H9 (cell line): ENCODE results near the gene EPHB3. TPM values are rescaled to one million over a fixed set of nuclear protein-coding genes. Genes with fewer than 3 reads are reported as not detected.

ENCODE experiments used
- DNase-seq: peaks from one replicate; pipeline ENCODE4 v3.0.0-alpha.2; 2017
- H2AFZ ChIP-seq: one replicate; pipeline ENCODE4 v1.6.1; 2013; ENCODE audit warnings: mild to moderate bottlenecking, low read length, control low read depth, moderate library complexity
- H2AK5ac ChIP-seq: 2 replicates; pipeline ENCODE4 v1.6.1; 2013; ENCODE audit warnings: low read length, control low read depth, mixed read lengths; ENCODE audit not compliant: insufficient read length
- H2BK120ac ChIP-seq: one replicate; pipeline ENCODE4 v1.6.1; 2013; ENCODE audit warnings: low read depth, mild to moderate bottlenecking, low read length, control low read depth, inconsistent platforms; ENCODE audit not compliant: poor library complexity, severe bottlenecking
- H2BK12ac ChIP-seq: 2 replicates; pipeline ENCODE4 v1.6.1; 2013; ENCODE audit warnings: low read length, control low read depth, mixed read lengths, low read depth; ENCODE audit not compliant: insufficient read length
- H2BK15ac ChIP-seq: 2 replicates; pipeline ENCODE4 v1.6.1; 2013; ENCODE audit warnings: low read depth, low read length, control low read depth
- H2BK20ac ChIP-seq: one replicate; pipeline ENCODE4 v1.6.1; 2013; ENCODE audit warnings: low read depth, mild to moderate bottlenecking, low read length, control low read depth, inconsistent platforms; ENCODE audit not compliant: poor library complexity, severe bottlenecking
- H2BK5ac ChIP-seq: 2 replicates; pipeline ENCODE4 v1.6.1; 2013; ENCODE audit warnings: low read length, control low read depth, mixed read lengths; ENCODE audit not compliant: insufficient read length
- H3K14ac ChIP-seq: 2 replicates; pipeline ENCODE4 v1.6.1; 2013; ENCODE audit warnings: low read length, control low read depth; ENCODE audit not compliant: insufficient read depth
- H3K18ac ChIP-seq: 2 replicates; pipeline ENCODE4 v1.6.1; 2013; ENCODE audit warnings: low read depth, mild to moderate bottlenecking, mixed read lengths, low read length, control low read depth; ENCODE audit not compliant: insufficient read length
- H3K23ac ChIP-seq: 2 replicates; pipeline ENCODE4 v1.6.1; 2013; ENCODE audit warnings: low read length, control low read depth, mixed read lengths, low read depth; ENCODE audit not compliant: insufficient read length
- H3K23me2 ChIP-seq: 2 replicates; pipeline ENCODE4 v1.6.1; 2013; ENCODE audit warnings: low read depth, mild to moderate bottlenecking, mixed read lengths, low read length, control low read depth; ENCODE audit not compliant: insufficient read length, poor library complexity, severe bottlenecking
- H3K27ac ChIP-seq: 2 replicates; pipeline ENCODE4 v1.5.1; 2013; ENCODE audit warnings: low read length, control low read depth, mixed read lengths, low read depth; ENCODE audit not compliant: insufficient read length
- H3K27me3 ChIP-seq: 2 replicates; pipeline ENCODE4 v1.6.1; 2013; ENCODE audit warnings: low read length, control low read depth, inconsistent platforms; ENCODE audit not compliant: insufficient read depth
- H3K4ac ChIP-seq: 2 replicates; pipeline ENCODE4 v1.6.1; 2013; ENCODE audit warnings: low read depth, mild to moderate bottlenecking, control low read depth, inconsistent platforms, low read length, moderate library complexity
- H3K4me1 ChIP-seq: 2 replicates; pipeline ENCODE4 v1.6.1; 2013; ENCODE audit warnings: low read length, control low read depth, inconsistent platforms; ENCODE audit not compliant: insufficient read depth
- H3K4me2 ChIP-seq: 2 replicates; pipeline ENCODE4 v1.6.1; 2013; ENCODE audit warnings: low read length, control low read depth, mixed read lengths; ENCODE audit not compliant: insufficient read length, insufficient read depth
- H3K56ac ChIP-seq: 2 replicates; pipeline ENCODE4 v1.6.1; 2013; ENCODE audit warnings: low read depth, mild to moderate bottlenecking, mixed read lengths, low read length, control low read depth; ENCODE audit not compliant: insufficient read length
- H3K79me1 ChIP-seq: 2 replicates; pipeline ENCODE4 v1.6.1; 2013; ENCODE audit warnings: low read depth, mild to moderate bottlenecking, moderate library complexity, low read length, control low read depth, inconsistent platforms; ENCODE audit not compliant: insufficient read depth, poor library complexity, severe bottlenecking
- H3K79me2 ChIP-seq: 2 replicates; pipeline ENCODE4 v1.6.1; 2013; ENCODE audit warnings: low read length, control low read depth, inconsistent platforms; ENCODE audit not compliant: insufficient read depth
- H3K9ac ChIP-seq: 2 replicates; pipeline ENCODE4 v1.6.1; 2013; ENCODE audit warnings: low read length, control low read depth, mixed read lengths; ENCODE audit not compliant: insufficient read length; ENCODE audit errors: extremely low read depth
- H3K9me3 ChIP-seq: one replicate; pipeline ENCODE4 v1.6.1; 2013; ENCODE audit warnings: low read depth, low read length, inconsistent platforms; ENCODE audit not compliant: control insufficient read depth
- H3T11ph ChIP-seq: one replicate; pipeline ENCODE4 v1.6.1; 2013; ENCODE audit warnings: mild to moderate bottlenecking, low read length, control low read depth, inconsistent platforms
- H4K20me1 ChIP-seq: one replicate; pipeline ENCODE4 v1.6.1; 2013; ENCODE audit not compliant: control insufficient read depth, insufficient read length, insufficient read depth
- H4K5ac ChIP-seq: 2 replicates; pipeline ENCODE4 v1.6.1; 2013; ENCODE audit warnings: low read depth, mild to moderate bottlenecking, mixed read lengths, low read length, control low read depth; ENCODE audit not compliant: insufficient read length
- H4K8ac ChIP-seq: replicated peaks from 2 replicates; pipeline ENCODE4 v1.6.1; 2013; ENCODE audit warnings: low read length, control low read depth, mixed read lengths, low read depth; ENCODE audit not compliant: insufficient read length
- H4K91ac ChIP-seq: 2 replicates; pipeline ENCODE4 v1.6.1; 2013; ENCODE audit warnings: low read depth, mild to moderate bottlenecking, moderate library complexity, mixed read lengths, low read length, control low read depth; ENCODE audit not compliant: insufficient read length
- H3K27ac Mint-ChIP-seq, 3 experiments: 2 replicates in 2 of 3; 3 replicates in 1 of 3; pipeline ENCODE4 v1.8.0; 2020 to 2021; ENCODE audit warnings: mixed read lengths in 3 of 3, mild to moderate bottlenecking in 1 of 3, moderate library complexity in 1 of 3
- H3K27me3 Mint-ChIP-seq: 2 replicates; pipeline ENCODE4 v1.8.0; 2021; ENCODE audit warnings: low read depth, mild to moderate bottlenecking, moderate library complexity, mixed read lengths
- H3K36me3 Mint-ChIP-seq, 3 experiments: 2 replicates in 2 of 3; 3 replicates in 1 of 3; pipeline ENCODE4 v1.8.0; 2020 to 2021; ENCODE audit warnings: low read depth in 3 of 3, mixed read lengths in 3 of 3; ENCODE audit not compliant: insufficient read depth in 1 of 3
- H3K4me1 Mint-ChIP-seq, 2 experiments: 2 replicates each; pipeline ENCODE4 v1.8.0; 2020; ENCODE audit warnings: mixed read lengths in 2 of 2
- H3K4me3 Mint-ChIP-seq, 2 experiments: 2 replicates in 1 of 2; 3 replicates in 1 of 2; pipeline ENCODE4 v1.8.0; 2020 to 2021; ENCODE audit warnings: mild to moderate bottlenecking in 2 of 2, mixed read lengths in 2 of 2, moderate library complexity in 1 of 2
- H3K9me3 Mint-ChIP-seq, 2 experiments: 2 replicates in 1 of 2; 3 replicates in 1 of 2; pipeline ENCODE4 v1.8.0; 2020; ENCODE audit warnings: mild to moderate bottlenecking in 2 of 2, mixed read lengths in 2 of 2, moderate library complexity in 1 of 2
- CTCF ChIP-seq: fragments of 200-600 bp; sonication (generic); conservative IDR thresholded peaks from 3 replicates; pipeline ENCODE4 v1.8.0; 2021; ENCODE audit warnings: antibody characterized with exemption, mild to moderate bottlenecking
- WGBS: extraction: QIAGEN DNeasy Blood & Tissue Kit; methylation state at CpG from one replicate; pipeline ENCODE4 v1.1.7; 2013; ENCODE audit warnings: missing lambda C conversion rate, low lambda C conversion rate, mixed read lengths; ENCODE audit not compliant: insufficient read length; ENCODE audit errors: extremely low coverage; 5-methylcytosine and 5-hydroxymethylcytosine counted together
- total RNA-seq: library from RNA; stranded (reverse); gene quantifications from 2 replicates; pipeline ENCODE4 v1.2.1, GENCODE V29; 2021

Gene EPHB3
- total RNA-seq, 1 experiment from 2014 or later: 1.0 TPM

- Mint-ChIP-seq H3K9me3 (no peaks in the 10 kb centered on the region), H3K36me3 (no peaks in the 10 kb centered on the region), H3K4me3 (no peak overlapping the region), H3K4me1 (no peaks in the 10 kb centered on the region), H3K27me3 (peaks cover 21% of the 10 kb centered on the region), H3K27ac (no peak overlapping the region; a peak in 1 of 7 replicates)
- no peak overlapping the region for H2BK12ac ChIP-seq
- no peaks in the 10 kb centered on the region for H3K23me2 ChIP-seq
- no peaks in the 10 kb centered on the region for H3K79me2 ChIP-seq
- no peak overlapping the region for H2BK120ac ChIP-seq
- TF ChIP-seq CTCF: no peak
- H3K56ac ChIP-seq: no peak overlapping the region
- no peak overlapping the region for H2BK5ac ChIP-seq
- H2BK15ac ChIP-seq: no peak overlapping the region
- no peaks in the 10 kb centered on the region for H4K20me1 ChIP-seq
- H3K4ac ChIP-seq: no peak overlapping the region
- no peak overlapping the region for H2AFZ ChIP-seq
- no peak overlapping the region for H3K23ac ChIP-seq
- DNase-seq: peak; percentile 14
- no peak overlapping the region for H3K4me2 ChIP-seq
- H4K91ac ChIP-seq: no peak overlapping the region
- no peaks in the 10 kb centered on the region for H3K9me3 ChIP-seq
- H3K18ac ChIP-seq: no peak overlapping the region
- no CpG with 5 or more reads among the region's 8 CpGs for WGBS
- no peaks in the 10 kb centered on the region for H3K27me3 ChIP-seq
- H4K5ac ChIP-seq: no peak overlapping the region
- no peak overlapping the region for H3K27ac ChIP-seq
- H3K4me1 ChIP-seq: no peaks in the 10 kb centered on the region
- no peak overlapping the region for H3T11ph ChIP-seq
- H3K14ac ChIP-seq: no peak overlapping the region
- H3K9ac ChIP-seq: no peak overlapping the region
- H4K8ac ChIP-seq: no peak overlapping the region
- H3K79me1 ChIP-seq: no peaks in the 10 kb centered on the region
- no peak overlapping the region for H2AK5ac ChIP-seq
- H2BK20ac ChIP-seq: no peak overlapping the region
Observed at GRCh38 chr3:184531626-184532280, 29.8 kb upstream of the EPHB3 start.
